Measurements from ENCODE around the gene ARMH4.

DNA sequence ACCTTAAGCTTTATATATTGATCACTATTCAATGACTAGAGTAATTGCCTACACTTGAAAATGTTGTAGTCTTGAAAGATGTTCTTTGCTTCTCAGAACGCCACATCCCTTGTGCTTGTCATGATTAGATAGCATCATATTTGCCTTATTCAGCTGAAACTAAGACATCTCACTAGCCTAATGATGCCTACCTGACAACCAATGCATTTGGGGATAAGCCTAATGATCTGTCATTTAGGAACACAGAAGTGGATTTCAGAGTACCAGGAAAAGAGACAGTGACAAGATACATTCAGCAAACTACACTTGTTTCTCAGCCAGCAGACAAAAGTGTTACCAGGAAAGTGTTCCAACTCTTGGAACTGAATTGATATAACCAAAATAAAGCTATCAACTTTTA, 83.7 kb downstream of the ARMH4 start:
- no peak for TF ChIP-seq EP300 (IDR thresholded peaks at IDR 0.05)
- no peak for TF ChIP-seq POLR2AphosphoS5 (IDR thresholded peaks at IDR 0.05)

Measured in esophagus muscularis mucosa (tissue), 3 donors.